HepG2 (cell line): ENCODE results near the gene QRFP. TPM values are rescaled to one million over a fixed set of nuclear protein-coding genes. Genes with fewer than 3 reads are reported as not detected.

ENCODE experiments used
- ATAC-seq: fragments of 200-7000 bp; cut with Tn5 transposase; 3 replicates; pipeline ENCODE4 v1.9.1; 2020; ENCODE audit warnings: mild to moderate bottlenecking, moderate library complexity
- BruUV-seq: library from RNA; stranded (reverse); fragments of 400-500 nt; replicated peaks from 2 replicates; lab custom pipeline; 2021; lab: Mats Ljungman, UMichigan
- CTCF ChIA-PET: fragments of 300-600 bp; formaldehyde crosslinking; extraction: SDS; loops from one replicate; lab custom pipeline; 2021; ENCODE audit warnings: low total read pairs, inconsistent platforms, low intra/inter-chr PET ratio; lab: Yijun Ruan, JAX
- POLR2A ChIA-PET: fragments of 350-600 bp; sonication (Branson Sonifier 250); formaldehyde crosslinking; loops from one replicate; lab custom pipeline; 2020; ENCODE audit warnings: antibody characterized with exemption, inconsistent platforms; lab: Yijun Ruan, JAX
- DNase-seq: peaks from one replicate; pipeline ENCODE4 v3.0.0-alpha.2; 2015; ENCODE audit warnings: low spot score
- FAIRE-seq: peaks from 3 replicates; lab custom pipeline; 2011; peaks lifted over from hg19 to GRCh38; lab: Jason Lieb, UNC
- H2AFZ ChIP-seq: one replicate; pipeline ENCODE4 v1.6.1; 2011; ENCODE audit warnings: low read length, inconsistent platforms
- H3K27ac ChIP-seq: fragments of 300-600 bp; 3 replicates; pipeline ENCODE4 v1.8.0; 2011; ENCODE audit warnings: mixed run types, mild to moderate bottlenecking, mixed read lengths, low read length, inconsistent platforms; ENCODE audit not compliant: insufficient read depth; ENCODE audit errors: extremely low read length
- H3K27me3 ChIP-seq, 2 experiments: fragments of 200-600 bp in 1 of 2; 2 replicates in 1 of 2; 3 replicates in 1 of 2; pipeline versions ENCODE4 v1.6.0 to v1.8.0; 2011; ENCODE audit warnings: low read length in 2 of 2, mild to moderate bottlenecking in 2 of 2, moderate library complexity in 2 of 2, inconsistent platforms in 1 of 2; ENCODE audit not compliant: insufficient read depth in 2 of 2, control insufficient read depth in 1 of 2
- H3K36me3 ChIP-seq, 2 experiments: fragments of 200-600 bp in 1 of 2; replicated peaks in 1 of 2; 2 replicates in 1 of 2; 3 replicates in 1 of 2; pipeline versions ENCODE4 v1.5.1 to v1.8.0; 2011; ENCODE audit warnings: low read length in 2 of 2, inconsistent platforms in 1 of 2; ENCODE audit not compliant: insufficient read depth in 2 of 2, control insufficient read depth in 1 of 2
- H3K4me1 ChIP-seq: 2 replicates; pipeline ENCODE4 v1.5.1; 2012; ENCODE audit warnings: low read length, inconsistent platforms; ENCODE audit not compliant: insufficient read depth
- H3K4me2 ChIP-seq: 2 replicates; pipeline ENCODE4 v1.6.0; 2011; ENCODE audit warnings: low read depth, low read length, inconsistent platforms
- H3K4me3 ChIP-seq, 3 experiments: fragments of 200-600 bp in 1 of 3; sonication (generic), shearing (Covaris generic) in 1 of 3; replicated peaks in 1 of 3; 2 replicates each; pipeline ENCODE4 v1.5.1; 2011 to 2016; ENCODE audit warnings: low read length in 3 of 3, inconsistent platforms in 2 of 3, low read depth in 2 of 3, mild to moderate bottlenecking in 2 of 3, control low read depth in 1 of 3, mixed read lengths in 1 of 3; ENCODE audit not compliant: insufficient read depth in 1 of 3
- H3K79me2 ChIP-seq: one replicate; pipeline ENCODE4 v1.6.1; 2011; ENCODE audit warnings: low read length, inconsistent platforms; ENCODE audit not compliant: insufficient read depth
- H3K9ac ChIP-seq: 2 replicates; pipeline ENCODE4 v1.6.0; 2011; ENCODE audit warnings: mild to moderate bottlenecking, low read depth, low read length, inconsistent platforms; ENCODE audit not compliant: insufficient read depth
- H3K9me3 ChIP-seq: 2 replicates; pipeline ENCODE4 v1.5.1; 2012; ENCODE audit warnings: mild to moderate bottlenecking, low read length
- H4K20me1 ChIP-seq: 2 replicates; pipeline ENCODE4 v1.6.0; 2011; ENCODE audit warnings: inconsistent platforms, mild to moderate bottlenecking, low read length, moderate library complexity; ENCODE audit not compliant: insufficient read depth
- CERS6 ChIP-seq: sonication (generic); formaldehyde crosslinking; IDR thresholded peaks from 2 replicates; pipeline ENCODE4 v1.5.0; 2020; ENCODE audit warnings: missing genetic modification reagents
- FOXK2 ChIP-seq: fragments of 450-650 bp; IDR thresholded peaks from 2 replicates; pipeline ENCODE4 v1.6.1; 2016
- HBP1 ChIP-seq: IDR thresholded peaks from 2 replicates; pipeline ENCODE4 v1.6.1; 2016; ENCODE audit warnings: low read depth, control low read depth
- KMT2B ChIP-seq: IDR thresholded peaks from 2 replicates; pipeline ENCODE4 v1.6.1; 2016; ENCODE audit warnings: missing genetic modification reagents, missing compliant biosample characterization
- NBN ChIP-seq: fragments of 450-650 bp; conservative IDR thresholded peaks from 2 replicates; pipeline ENCODE4 v1.6.1; 2017
- TEAD2 ChIP-seq: sonication (generic); formaldehyde crosslinking; IDR thresholded peaks from 2 replicates; pipeline ENCODE4 v1.9.0; 2021; ENCODE audit warnings: missing genetic modification reagents
- THAP7 ChIP-seq: sonication (generic); formaldehyde crosslinking; IDR thresholded peaks from 2 replicates; pipeline ENCODE4 v1.8.1; 2023; ENCODE audit warnings: mild to moderate bottlenecking, missing genetic modification reagents
- TRIM22 ChIP-seq: fragments of 450-650 bp; IDR thresholded peaks from 2 replicates; pipeline ENCODE4 v1.6.1; 2017
- ZNF207 ChIP-seq: fragments of 450-650 bp; IDR thresholded peaks from 2 replicates; pipeline ENCODE4 v1.6.1; 2016; ENCODE audit warnings: antibody characterized with exemption, borderline replicate concordance
- ZNF296 ChIP-seq: sonication (generic); formaldehyde crosslinking; conservative IDR thresholded peaks from 2 replicates; pipeline ENCODE4 v1.5.0; 2020; ENCODE audit warnings: mild to moderate bottlenecking, missing genetic modification reagents
- ZNF451 ChIP-seq: sonication (generic); formaldehyde crosslinking; IDR thresholded peaks from 2 replicates; pipeline ENCODE4 v1.5.0; 2020; ENCODE audit warnings: mild to moderate bottlenecking, missing genetic modification reagents
- ZNF777 ChIP-seq: sonication (generic); formaldehyde crosslinking; IDR thresholded peaks from 2 replicates; pipeline ENCODE4 v1.4.0; 2020; ENCODE audit warnings: missing genetic modification reagents
- ZNF879 ChIP-seq: sonication (generic); formaldehyde crosslinking; IDR thresholded peaks from 2 replicates; pipeline ENCODE4 v1.8.1; 2023; ENCODE audit warnings: missing genetic modification reagents
- WGBS: methylation state at CpG from one replicate; pipeline ENCODE4 v1.1.6; 2017; ENCODE audit warnings: low lambda C conversion rate; 5-methylcytosine and 5-hydroxymethylcytosine counted together
- in situ Hi-C: cut with HindIII; loops from 2 replicates; pipeline ENCODE4 v1.10.0; 2017; ENCODE audit warnings: low pct_unique_long_range_greater_than_20kb; ENCODE audit not compliant: extremely low pct_ligation_motif_present
- intact Hi-C: fragments of 100-400 bp; cut with micrococcal nuclease; formaldehyde crosslinking; loops from one replicate; pipeline ENCODE4 v1.10.0; 2022; ENCODE audit not compliant: unreplicated experiment
- polyA plus RNA-seq, 8 experiments: library from polyadenylated mRNA; depleted of rRNA in 3 of 8; stranded (reverse) in 7 of 8; unstranded in 1 of 8; fragments of >200 nt; fragmentation: Illumina TruSeq in 4 of 8; extraction: Trizol in 4 of 8; gene quantifications; 2 replicates each; pipeline versions ENCODE4 v1.2.1 to v1.2.3, GENCODE V29; 2011 to 2016; ENCODE audit warnings: low read depth in 4 of 8, missing spikeins in 1 of 8, mixed read lengths in 1 of 8; ENCODE audit not compliant: insufficient read depth in 1 of 8
- total RNA-seq, 5 experiments: library from RNA; depleted of rRNA; stranded (reverse); fragments of >200 nt; fragmentation: Illumina TruSeq; extraction: Trizol; gene quantifications; 2 replicates each; pipeline ENCODE4 v1.2.3, GENCODE V29; 2016; ENCODE audit warnings: low read depth in 1 of 5

QRFP gene
- total and polyA plus RNA-seq, 2 of the 13 experiments (the other 11 are each of a cell fraction or from before 2014, with no cell fraction given): not detected

- TF ChIP-seq CERS6 (no peak), ZNF207 (no peak), FOXK2 (no peak), TEAD2 (CRISPR knock-in tag) (no peak), ZNF451 (CRISPR knock-in tag) (no peak), NBN (no peak), ZNF879 (CRISPR knock-in tag) (no peak), TRIM22 (no peak), HBP1 (CRISPR knock-in tag) (no peak), THAP7 (CRISPR knock-in tag) (no peak), KMT2B (no peak), ZNF777 (no peak), ZNF296 (CRISPR knock-in tag) (no peak)
- H3K4me2 ChIP-seq: no peak overlapping the region
- no peaks in the 10 kb centered on the region for H3K79me2 ChIP-seq
- 46% methylated on average over 7 of the region's 8 CpGs for WGBS
- peaks cover 33 to 90% of the 10 kb centered on the region in 2 experiments for H3K27me3 ChIP-seq
- H3K36me3 ChIP-seq: no peaks in the 10 kb centered on the region
- no TSS peak for BruUV-seq
- no peaks in the 10 kb centered on the region for H4K20me1 ChIP-seq
- H3K9me3 ChIP-seq: no peaks in the 10 kb centered on the region
- in situ Hi-C loops: no loop called here
- CTCF ChIA-PET: no interaction called here
- no peak overlapping the region for H2AFZ ChIP-seq
- POLR2A ChIA-PET: no interaction called here
- H3K4me3 ChIP-seq: no peak overlapping the region
- ATAC-seq (no peak; the same call in 2 of the 3 replicates), DNase-seq (no peak), FAIRE-seq (no peak)
- H3K27ac ChIP-seq: no peak overlapping the region
- H3K4me1 ChIP-seq: no peaks in the 10 kb centered on the region
- no peak overlapping the region for H3K9ac ChIP-seq
- intact Hi-C loops: no loop called here
Measured at GRCh38 chr9:130915096-130915447, 18.5 kb upstream of the QRFP start.
